T-helper 2 cell treated with Interferon-gamma antibody and Interleukin-4, amounts not matched to agents 100 ng/mL and 5 ng/mL, for 36 hours (primary cell): ENCODE data around the gene IL19. TPM values are rescaled to one million over a fixed set of nuclear protein-coding genes. Genes with fewer than 3 reads are reported as not detected.

ENCODE experiments used
- intact Hi-C: fragments of 100-400 bp; cut with micrococcal nuclease; formaldehyde crosslinking; loops from one replicate; pipeline ENCODE4 v1.15.1; 2023
- total RNA-seq: library from RNA; stranded (reverse); gene quantifications from 2 replicates; pipeline ENCODE4 v1.2.3, GENCODE V29; 2022

Gene IL19
- total RNA-seq, 1 donor from 2014 or later, result not detected

DNA sequence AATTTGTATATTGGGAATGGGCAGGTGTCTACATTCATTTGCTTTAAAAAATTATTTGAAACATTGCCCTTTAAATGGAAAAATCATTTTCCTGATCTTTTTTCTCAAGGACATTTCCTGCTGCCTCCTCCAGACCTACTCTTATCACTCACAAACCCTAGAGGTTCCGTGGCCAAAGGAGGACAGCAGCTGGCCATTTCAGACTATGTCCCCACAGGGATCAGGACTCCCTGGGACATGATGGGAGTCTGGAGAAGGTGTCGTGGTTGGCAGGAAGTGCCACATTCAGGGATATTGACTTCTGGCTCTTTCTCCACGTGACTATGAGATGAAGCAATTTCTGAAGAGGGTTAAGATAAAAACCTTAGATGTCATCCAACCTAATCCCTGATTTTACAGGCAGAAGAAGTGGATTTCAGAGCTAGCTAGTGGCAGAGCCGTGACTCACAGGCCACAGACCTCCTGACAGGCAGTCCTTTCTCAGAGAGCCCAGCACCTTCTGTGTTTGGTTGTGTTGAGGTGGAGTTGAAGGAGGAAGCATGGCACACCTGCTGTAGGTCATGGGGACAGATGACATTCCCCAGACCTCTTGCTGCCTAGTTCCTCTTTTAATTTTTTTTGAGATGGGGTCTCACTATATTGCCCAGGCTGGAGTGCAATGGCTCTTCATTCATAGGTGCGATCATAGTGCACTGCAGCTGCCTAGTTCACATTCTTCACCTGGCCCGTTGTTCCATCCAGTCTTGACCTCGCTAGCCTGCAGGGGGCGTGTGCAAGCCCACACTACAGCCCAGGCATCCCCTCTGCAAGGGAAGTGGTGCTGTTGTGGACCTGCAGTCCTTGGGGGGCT, 27.2 kb downstream of the IL19 start:
- intact Hi-C loops, result no loop called here

DNA sequence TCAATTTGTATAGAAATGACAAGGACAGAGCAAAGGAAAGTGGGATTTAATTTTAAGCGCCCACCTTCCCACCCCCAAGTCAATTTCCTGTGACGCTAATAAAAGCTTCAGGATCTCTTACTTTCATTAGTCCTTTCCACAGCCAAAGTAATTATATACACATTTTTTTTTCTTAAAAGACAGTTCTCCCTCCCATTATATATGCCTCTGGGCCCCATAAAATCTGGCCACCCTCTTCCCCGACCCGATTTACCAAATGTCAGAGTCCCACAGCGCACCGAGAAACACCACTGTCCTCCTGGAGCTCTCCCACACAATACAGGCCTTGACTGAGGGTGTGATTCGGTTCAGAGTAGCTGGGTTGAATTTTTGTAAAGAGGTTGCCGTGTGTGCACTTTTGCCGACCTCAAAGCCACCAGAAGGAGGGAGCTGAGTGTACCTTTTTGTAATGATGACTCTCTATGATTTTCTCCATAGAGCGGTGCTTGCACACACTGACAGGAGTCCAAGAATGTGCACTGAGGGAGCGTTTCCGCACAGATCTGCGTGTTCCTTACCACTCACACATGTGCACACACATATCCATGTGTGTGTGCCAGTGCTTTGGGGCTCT, 27.9 kb downstream of the IL19 start:
- intact Hi-C loops, result no loop called here

DNA sequence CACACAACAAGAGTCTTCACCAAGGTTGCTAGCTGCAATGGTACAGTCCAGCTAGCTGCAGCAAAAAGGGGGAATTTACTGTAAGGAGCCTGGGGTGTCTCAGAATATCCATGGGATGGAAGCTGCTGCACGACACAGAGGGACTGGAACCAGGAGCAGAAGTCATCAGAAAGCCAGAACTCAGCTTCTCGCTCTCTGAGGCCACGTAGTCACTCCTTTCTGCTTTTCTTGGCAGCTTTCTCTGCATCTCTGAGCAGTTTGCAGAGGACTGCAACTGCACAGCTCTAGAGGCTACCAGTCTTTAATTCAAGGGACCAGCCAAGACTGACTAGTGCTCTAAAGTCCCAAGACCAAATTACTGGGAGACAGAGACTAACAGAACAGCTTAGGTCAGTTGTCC, 28.7 kb downstream of the IL19 start:
- intact Hi-C loops, result no loop called here

DNA sequence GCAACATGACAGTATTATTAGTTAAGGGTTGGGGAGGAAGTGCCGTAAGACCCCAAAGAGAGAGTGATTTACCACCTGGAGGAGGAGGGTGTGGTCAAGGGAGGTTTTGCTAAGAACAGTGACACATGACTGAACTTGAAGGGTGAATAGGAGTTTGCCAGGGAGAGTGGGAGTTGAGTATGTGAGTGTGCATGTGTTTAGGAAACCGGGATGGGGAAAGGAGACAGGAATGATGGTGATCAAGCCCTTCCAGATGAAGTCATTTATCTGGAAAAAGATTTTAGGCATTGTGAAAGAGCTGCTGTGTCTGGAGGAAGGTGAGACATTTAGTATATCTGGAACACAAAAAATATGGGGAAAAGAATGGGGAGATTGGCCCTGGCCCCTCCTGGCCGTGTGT, 29.8 kb downstream of the IL19 start:
- intact Hi-C loops, result loop anchor here (10.0 kb wide), 1 partner anchor 254 kb away; the partner anchor contains the start of genes PFKFB2 and YOD1

DNA sequence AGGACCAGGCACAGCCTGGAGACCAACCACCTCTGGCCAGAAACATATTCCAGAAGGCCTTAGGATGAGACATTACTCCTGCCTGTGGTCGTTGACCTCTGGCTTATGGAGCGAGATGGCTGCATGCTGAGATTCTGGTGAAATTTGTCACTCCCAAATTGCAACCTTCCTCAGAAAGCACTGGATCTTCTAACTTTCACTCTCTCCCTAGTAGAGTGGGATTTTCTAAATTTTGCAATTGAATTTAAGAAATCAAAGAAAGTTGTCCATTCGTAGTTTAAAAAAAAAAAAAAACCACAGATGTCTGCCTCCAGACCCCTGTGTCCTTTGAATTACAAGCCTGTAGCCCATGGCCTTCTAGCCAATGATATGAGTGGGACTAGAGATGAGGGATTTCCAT, 30.3 kb downstream of the IL19 start:
- intact Hi-C loops, result loop anchor here (10.0 kb wide), 1 partner anchor 254 kb away; the partner anchor contains the start of genes PFKFB2 and YOD1

DNA sequence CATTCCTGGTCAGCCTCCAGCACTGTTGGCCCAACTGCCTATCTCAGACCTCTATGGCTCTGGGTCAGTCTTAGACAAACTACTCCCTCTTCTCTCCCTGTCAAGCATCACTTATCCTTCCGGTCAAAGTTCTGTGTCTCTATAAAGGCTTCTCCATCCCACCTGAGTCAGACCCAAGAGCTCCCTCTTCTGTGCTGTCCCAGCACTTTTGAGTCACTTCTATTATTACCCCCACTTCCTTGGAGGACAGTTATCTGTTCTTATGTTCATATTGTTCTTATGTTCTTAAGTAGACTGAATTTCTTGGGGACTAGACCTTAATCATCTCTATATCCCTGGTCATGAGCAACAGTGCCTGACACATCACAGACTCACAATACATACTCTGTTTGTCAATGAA, 30.9 kb downstream of the IL19 start:
- intact Hi-C loops, result loop anchor here (10.0 kb wide), 1 partner anchor 253 kb away; the partner anchor contains the start of genes PFKFB2 and YOD1

DNA sequence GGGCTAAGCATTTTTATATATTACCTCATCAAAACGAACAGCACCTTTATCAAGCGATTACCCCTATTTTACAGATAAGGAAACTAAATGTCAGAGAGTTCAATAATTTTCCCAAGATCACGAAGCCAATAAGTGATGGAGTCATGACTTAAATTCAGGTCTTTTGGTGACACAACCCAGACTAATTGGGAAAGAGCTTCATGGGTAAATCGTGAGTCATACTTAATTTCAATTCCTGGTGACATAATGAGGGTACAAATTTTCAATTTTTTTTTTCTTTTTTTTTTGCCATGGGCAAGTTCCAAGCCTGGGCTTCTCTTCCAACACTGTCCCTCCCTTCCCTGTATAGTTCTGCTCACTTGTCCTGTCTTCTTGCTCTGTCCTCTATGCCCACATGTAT, 31.8 kb downstream of the IL19 start:
- intact Hi-C loops, result loop anchor here (10.0 kb wide), 1 partner anchor 252 kb away; the partner anchor contains the start of genes PFKFB2 and YOD1

DNA sequence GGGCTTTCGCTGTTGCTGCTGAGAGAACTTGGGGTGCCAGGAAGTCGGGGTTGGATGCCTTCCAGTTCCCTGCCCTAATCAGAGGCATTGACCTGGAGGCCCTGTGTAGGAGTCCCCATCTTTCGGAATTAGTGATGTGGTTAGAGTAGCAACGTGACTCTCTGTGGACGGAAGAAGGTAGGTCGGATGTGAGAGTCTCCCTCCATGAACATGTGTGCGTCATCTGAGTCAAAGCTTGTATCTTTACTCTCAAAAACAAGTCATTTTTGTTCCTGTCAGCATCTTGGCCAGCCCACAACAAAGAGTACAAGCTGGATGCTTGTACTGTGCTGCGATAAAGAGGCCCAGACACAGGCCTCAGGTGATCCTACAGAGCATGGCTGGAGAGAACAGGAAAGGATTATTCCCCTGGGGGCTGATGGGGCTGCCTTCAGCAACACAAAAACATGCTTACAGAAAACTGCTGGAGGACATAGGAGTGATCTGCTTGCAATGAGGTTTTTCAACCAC, 32.7 kb downstream of the IL19 start:
- intact Hi-C loops, result loop anchor here (1.0 to 10.0 kb wide), 6 partner anchors 13 to 252 kb away; partner anchors contain the start of genes PFKFB2 and YOD1

DNA sequence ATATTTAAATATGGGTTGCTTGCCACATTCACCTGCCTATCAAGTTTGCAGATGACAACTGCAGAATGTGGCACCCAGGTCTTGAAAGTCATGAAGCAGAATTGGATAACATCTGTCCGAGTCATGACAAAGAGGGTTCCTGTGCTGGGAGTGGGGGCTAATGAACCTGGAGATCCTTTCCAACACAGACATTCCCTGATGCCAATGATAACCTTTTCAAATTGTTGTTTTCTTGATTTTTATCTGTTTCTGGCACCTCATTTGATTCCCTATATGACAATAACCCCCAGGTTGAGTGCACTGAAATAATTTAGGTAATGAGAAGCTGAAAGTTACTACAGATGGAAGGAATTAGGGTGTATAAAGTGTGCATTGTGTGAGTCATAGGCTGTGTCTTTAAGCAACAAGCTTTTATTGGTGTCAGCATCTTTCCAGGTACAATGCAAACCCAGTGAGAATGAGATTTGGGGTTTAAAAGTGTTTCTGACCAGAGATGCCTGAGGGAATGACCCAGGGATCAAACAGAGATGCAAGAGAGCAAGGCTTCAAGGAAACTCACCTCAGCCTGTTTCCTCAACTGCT, 33.7 kb downstream of the IL19 start:
- intact Hi-C loops, result loop anchor here (10.0 kb wide), 1 partner anchor 251 kb away; the partner anchor contains the start of genes PFKFB2 and YOD1

DNA sequence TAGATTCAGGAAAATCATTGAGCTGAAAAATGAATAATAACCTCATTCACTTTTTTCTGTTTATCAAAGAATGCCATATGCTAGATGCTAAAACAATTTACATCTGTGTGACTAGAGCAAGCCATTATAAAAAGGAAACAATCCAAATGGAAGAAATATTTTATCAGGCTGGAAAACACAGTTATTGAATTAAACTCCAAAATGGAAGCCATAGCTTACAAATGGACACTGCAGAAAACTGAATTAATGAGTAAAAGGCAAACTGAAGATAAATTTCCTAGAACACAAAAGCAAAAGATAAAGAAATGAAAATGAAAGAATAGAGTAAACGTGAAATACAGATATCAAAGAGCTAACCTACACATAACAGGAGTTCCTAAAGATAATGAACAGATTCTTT, 34.8 kb downstream of the IL19 start:
- intact Hi-C loops, result loop anchor here (10.0 kb wide), 1 partner anchor 249 kb away; the partner anchor contains the start of genes PFKFB2 and YOD1

DNA sequence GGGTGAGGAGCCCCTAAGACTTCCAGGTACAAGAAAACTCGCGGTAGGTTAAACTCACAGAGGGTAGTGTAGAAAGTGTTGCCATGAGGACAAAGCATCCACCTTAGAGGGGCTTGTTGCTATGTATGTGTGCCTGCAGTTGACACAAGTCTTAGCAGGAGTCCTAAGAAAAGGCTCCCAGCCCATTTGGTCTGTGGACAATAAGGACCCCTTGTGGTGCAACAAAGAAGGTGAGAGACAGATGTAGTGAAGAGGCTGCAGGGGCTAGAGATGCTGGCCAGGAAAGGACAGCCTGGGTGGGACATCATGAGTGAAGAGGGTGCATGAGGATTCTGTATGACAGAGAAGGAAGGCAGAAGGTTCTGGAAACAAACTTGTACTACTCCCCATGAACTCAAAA, 38.0 kb downstream of the IL19 start:
- intact Hi-C loops, result loop anchor here (1.0 to 10.0 kb wide), 8 partner anchors 9 to 246 kb away; partner anchors contain the start of genes IL20, PFKFB2 and YOD1

DNA sequence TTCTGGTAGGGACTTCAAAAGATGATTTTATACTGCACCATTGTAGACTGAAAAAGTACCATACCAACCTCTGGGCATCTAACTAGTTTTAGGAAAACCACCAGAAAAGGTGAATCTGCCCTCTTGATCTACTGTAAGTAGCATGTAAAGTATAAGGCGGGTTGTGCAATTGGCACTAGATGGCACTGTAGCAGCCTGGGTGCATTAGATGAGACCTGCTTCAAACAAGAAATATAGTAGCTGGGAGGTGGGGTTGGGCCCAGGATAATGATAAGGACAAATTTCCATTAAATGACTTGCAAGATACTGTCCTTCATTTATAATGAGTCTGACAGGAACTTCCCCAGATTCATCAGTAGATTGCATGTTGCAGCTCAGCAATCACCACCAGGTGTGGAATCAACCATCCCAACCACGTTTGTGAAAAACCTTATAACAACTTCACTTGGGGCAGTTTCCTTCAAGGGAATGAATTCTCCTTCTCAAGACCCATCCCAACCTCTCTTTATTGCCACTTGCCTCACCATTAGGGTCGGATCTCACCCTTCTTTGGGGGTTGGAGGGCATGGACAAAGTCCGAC, 39.0 kb downstream of the IL19 start:
- intact Hi-C loops, result loop anchor here (1.0 to 10.0 kb wide), 4 partner anchors 55 to 245 kb away; partner anchors contain the start of genes IL20, PFKFB2 and YOD1

DNA sequence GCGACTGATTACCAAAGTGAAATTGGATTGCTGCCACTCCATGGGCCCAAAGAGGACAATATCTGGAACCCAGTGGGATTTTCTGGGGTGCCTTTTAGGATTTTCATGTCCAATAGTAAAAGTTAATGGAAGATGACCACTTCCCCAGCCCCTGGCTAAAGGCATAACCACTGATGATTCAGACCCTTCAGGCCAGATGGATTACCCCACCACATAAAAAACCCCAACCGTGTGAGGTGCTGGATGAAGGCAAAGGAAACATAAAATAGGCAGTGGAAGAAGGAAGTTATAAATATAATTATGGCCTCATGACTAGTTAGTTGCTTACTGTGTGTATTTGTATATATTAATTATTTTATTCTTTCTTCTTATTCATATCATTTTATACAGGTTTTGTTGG, 41.9 kb downstream of the IL19 start:
- intact Hi-C loops, result no loop called here

DNA sequence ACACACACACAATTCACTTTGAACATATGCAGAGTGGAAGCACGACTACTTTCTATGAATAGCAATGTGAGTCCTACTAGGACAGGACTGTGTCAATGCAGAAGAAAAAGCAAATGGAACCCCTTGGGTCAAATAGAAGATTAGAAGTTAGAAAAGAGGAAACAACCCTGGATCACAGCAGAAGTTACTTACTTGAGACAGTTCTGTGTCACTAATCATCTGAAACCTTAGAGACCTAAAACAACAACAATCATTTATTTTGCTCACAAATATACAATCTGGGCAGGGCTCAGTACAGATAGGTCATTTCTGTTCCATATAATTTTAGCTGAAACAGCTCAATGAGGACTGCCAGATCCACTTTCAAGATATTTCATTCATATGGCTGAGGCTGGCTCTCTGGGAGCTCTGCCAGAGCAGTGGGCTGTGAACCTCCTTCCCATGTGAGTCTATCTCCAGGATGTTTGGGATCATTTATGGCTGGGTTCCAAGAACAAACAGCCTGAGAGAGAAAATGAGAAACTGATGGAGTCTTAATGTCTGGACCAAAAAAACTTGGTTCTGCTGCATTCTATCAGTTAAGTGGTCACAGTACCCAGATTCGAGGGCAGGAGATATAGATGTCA, 44.3 kb downstream of the IL19 start:
- intact Hi-C loops, result no loop called here

DNA sequence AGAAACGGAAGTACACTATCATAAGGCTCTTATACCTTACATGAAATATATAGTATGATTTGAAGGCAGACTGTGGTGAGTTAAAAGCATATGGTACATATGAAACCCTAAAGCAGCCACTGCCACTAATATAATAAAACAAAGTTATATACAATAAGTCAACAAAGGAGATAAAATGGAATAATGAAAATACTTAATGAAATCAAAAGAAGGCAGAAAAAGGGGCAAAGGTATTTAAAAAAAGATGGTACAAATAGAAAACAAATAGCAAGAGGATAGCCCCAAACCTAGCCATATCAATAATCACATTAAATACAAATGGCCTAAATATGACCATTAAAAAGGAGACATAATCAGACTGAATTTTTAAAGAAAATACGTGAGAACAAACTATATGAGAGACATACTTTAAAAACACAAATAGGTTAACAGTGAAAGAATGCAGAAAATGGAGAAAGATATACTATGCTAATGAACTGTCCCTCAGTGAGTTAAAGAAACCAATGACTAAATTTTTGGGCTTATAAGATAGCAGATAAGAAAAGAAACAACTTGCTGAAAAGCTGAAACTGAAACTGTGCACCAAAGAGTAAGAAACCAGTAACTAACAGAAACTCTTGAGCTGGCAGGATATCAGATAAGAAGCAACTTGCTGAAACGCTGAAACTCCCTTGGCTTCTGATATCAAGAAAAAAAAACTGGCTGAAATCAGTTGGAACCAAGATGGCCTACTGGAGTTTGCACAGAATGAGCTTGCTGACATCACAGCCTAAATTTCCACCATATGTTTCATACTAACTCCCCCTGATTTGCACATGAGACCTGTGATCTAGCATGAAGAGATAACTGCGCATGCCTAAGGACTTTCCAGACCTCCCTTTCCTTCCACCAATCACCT, 46.1 kb downstream of the IL19 start:
- intact Hi-C loops, result loop anchor here (1.0 kb wide), 3 partner anchors 8 to 47 kb away; no protein-coding TSS in a partner anchor

DNA sequence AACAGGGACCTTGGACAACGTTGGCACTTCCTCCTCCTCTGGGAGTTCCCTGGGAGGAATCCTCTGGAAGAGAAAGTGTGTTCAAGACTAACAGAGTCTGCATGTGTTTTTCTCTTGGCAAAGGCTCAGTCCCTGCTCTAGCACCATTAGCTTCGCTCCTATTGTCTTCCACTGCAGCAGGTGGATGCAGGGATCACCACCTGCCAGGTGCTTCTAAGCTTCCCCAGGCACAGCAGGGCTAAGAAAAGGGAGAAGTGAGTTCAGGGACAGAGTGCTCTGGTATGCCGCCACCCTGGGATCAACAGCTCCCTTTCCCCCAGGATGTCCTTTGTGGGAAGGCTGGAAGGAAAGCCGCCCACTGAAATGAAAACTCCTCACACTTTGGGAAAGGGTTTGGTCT, 50.9 kb downstream of the IL19 start:
- intact Hi-C loops, result no loop called here

DNA sequence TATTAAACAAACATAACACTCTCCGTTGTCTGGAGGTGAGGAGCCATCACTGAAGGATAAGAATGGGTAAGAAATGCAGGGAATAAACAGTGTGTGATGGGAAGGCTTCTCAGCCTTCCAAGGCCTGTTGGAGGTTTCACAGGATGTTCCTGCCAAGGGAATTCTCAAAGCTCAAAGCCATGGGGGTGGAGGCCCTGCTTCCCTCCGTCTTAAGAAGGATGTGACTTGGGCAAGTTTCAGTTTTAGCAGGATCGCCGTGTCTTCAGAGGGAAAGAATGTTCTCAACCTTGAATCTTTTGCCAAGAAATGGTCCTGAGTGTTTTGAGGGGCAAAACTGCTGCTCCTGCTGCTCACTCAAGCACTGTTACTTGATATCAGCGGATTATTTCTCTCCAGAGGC, 53.2 kb downstream of the IL19 start:
- intact Hi-C loops, result no loop called here

DNA sequence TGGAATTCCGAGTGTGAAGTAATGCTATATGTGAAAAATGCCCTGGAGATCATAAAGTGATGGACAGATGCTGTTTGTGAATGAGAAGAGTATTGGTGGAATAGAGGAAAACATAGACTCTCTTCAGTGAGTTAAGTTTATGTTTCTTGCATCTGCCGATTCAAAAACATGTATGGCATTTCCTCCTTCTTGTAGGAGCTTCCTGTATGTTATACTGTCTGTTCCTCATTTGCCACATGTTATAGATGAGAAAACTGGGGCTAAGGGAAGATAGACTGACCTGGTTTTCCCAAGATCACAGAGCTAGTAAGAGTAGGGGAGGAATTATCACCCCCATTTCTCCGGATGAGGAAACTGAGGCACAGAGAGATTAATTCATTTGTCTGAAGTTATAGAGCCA, 53.8 kb downstream of the IL19 start:
- intact Hi-C loops, result no loop called here

DNA sequence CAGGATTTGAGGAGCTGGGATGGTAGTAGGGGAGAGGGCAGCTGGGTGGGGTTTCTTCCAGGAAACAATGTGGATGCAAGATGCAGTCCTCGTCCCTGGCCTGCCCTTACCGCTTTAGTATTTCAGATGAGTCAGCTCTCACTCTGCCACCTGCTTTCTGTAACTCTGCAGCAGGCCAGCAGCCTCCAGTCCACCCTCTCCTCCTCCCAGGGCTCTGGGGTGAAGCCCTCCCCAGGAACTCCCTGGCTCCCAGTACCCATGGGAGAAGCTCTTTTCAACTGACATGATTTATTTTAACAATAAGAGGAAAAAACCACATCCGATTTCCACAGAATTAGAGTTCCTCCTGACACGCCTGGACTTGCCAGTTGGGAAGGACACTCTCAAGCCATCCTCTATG, 55.8 kb downstream of the IL19 start:
- intact Hi-C loops, result no loop called here

DNA sequence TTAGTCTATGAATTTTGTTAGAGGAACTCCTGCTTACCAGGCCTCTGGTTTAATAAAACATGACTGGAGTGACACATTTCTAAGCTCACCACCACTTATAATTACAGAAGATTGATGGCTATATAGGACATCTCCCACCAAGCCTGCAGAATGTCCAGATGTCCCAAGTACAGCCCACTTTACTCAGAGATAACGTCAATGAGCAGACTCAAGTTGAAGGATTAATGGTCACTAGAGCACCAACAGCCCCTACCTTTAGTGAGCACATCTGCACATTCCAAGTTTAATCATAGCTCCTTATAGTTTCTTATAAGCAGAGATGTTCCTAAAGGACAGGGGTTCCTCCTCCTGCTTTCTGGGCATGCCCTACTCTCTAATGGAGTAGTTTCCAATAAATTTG, 57.5 kb downstream of the IL19 start:
- intact Hi-C loops, result no loop called here
